HUES64 (cell line): ENCODE results near the gene DHRSX.

ENCODE experiments used
- H3K27ac ChIP-seq: 2 replicates; pipeline ENCODE4 v1.7.0; 2013; ENCODE audit warnings: low read depth, low read length, inconsistent platforms
- H3K27me3 ChIP-seq: 2 replicates; pipeline ENCODE4 v1.6.1; 2013; ENCODE audit warnings: mild to moderate bottlenecking, low read length; ENCODE audit not compliant: insufficient read depth
- H3K36me3 ChIP-seq: 2 replicates; pipeline ENCODE4 v1.6.1; 2013; ENCODE audit warnings: mild to moderate bottlenecking, low read length; ENCODE audit not compliant: insufficient read depth
- H3K4me1 ChIP-seq: 2 replicates; pipeline ENCODE4 v1.6.1; 2013; ENCODE audit warnings: mild to moderate bottlenecking, low read length, moderate library complexity; ENCODE audit not compliant: insufficient read depth
- H3K4me3 ChIP-seq: 2 replicates; pipeline ENCODE4 v1.5.1; 2013; ENCODE audit warnings: mild to moderate bottlenecking, low read length, moderate library complexity
- H3K9ac ChIP-seq: 2 replicates; pipeline ENCODE4 v1.6.1; 2013; ENCODE audit warnings: mild to moderate bottlenecking, low read depth, low read length
- H3K9me3 ChIP-seq: 2 replicates; pipeline ENCODE4 v1.6.1; 2013; ENCODE audit warnings: low read depth, low read length; ENCODE audit not compliant: insufficient read depth
- WGBS: fragments of 150-250, 120-280 bp; methylation state at CpG from one replicate; pipeline ENCODE4 v1.1.7; 2013; ENCODE audit warnings: missing lambda C conversion rate; 5-methylcytosine and 5-hydroxymethylcytosine counted together

The DHRSX gene

DNA sequence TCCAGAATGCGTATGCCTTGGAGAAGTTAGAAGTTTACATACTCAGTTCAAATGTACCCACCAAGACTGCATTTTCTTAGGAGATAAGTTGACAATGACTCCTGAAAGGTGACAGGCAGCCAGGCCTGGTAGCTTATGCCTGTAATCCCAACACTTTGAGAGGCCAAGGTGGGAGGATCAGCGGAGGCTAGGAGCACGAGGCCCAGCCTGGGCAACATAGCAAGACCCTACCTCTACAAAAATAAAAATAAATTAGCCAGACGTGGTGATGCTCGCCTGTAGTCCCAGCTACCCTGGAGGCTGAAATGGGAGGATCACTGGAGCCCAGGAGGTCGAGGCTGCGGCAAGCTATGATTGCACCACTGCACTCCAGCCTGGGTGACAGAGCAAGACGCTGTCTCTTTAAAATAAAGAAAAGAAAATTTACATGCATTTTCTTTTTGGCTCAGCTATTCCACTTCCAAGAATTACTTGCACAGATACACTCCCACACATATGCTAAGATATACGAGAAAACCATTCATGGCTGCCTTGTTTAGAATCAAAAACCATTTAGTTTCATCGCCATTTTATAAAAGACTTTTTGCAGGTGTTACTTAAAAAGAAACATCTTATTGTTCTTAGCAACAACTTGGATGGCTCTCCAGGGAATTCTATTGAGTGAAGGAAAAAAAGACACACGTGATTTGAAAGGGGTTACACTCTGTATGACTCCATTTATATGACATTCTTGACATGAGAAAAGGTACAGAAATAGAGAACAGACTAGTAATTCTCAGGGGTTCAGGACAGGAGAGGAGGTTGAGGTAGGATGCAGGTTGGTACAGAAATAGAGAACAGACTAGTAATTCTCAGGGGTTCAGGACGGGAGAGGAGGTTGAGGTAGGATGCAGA, 66.3 kb downstream of the DHRSX start:
- peaks cover 8% of the 10 kb centered on the region; the same call in 1 of the 2 replicates for H3K36me3 ChIP-seq
- H3K4me3 ChIP-seq: no peak overlapping the region
- H3K27me3 ChIP-seq: no peaks in the 10 kb centered on the region
- H3K9me3 ChIP-seq: peaks cover 4% of the 10 kb centered on the region
- no peak overlapping the region for H3K9ac ChIP-seq
- H3K27ac ChIP-seq: no peak overlapping the region
- H3K4me1 ChIP-seq: no peaks in the 10 kb centered on the region
- 93% methylated on average over 12 of the region's 12 CpGs for WGBS

DNA sequence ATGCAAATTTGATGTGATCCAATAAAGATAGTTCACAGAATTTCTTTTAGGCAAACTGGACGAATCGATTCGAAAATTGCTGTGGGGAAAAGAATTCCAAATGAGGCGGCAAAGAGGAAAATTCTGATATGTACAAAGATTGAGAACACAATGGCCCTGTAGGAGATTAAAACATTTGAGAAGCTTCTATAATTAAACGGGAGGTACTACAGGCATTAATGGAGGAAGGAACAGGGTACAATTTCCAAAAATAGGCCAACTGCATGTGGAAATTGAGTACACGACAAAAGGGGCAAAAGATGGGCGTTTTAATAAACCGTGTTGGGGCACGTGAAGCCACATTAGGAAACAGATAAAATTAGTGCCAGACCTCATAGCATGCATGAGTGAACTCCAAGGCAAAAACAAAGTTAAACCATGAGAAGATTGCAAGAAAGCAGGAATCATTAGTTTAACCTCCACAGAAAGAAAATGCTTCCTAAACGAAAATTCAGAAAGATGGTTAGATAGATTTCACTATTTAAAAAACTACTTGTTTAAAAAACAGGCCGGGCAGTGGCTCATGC, 68.4 kb downstream of the DHRSX start:
- H3K27me3 ChIP-seq: no peaks in the 10 kb centered on the region
- H3K4me1 ChIP-seq: no peaks in the 10 kb centered on the region
- no peak overlapping the region for H3K4me3 ChIP-seq
- WGBS: 92% methylated on average over 10 of the region's 11 CpGs
- H3K27ac ChIP-seq: no peak overlapping the region
- H3K36me3 ChIP-seq: peaks cover 6% of the 10 kb centered on the region; the same call in 1 of the 2 replicates
- 0 out of 2 replicates have a peak, but pooled peaks cover 6% of the 10 kb centered on the region for H3K9me3 ChIP-seq
- H3K9ac ChIP-seq: no peak overlapping the region

DNA sequence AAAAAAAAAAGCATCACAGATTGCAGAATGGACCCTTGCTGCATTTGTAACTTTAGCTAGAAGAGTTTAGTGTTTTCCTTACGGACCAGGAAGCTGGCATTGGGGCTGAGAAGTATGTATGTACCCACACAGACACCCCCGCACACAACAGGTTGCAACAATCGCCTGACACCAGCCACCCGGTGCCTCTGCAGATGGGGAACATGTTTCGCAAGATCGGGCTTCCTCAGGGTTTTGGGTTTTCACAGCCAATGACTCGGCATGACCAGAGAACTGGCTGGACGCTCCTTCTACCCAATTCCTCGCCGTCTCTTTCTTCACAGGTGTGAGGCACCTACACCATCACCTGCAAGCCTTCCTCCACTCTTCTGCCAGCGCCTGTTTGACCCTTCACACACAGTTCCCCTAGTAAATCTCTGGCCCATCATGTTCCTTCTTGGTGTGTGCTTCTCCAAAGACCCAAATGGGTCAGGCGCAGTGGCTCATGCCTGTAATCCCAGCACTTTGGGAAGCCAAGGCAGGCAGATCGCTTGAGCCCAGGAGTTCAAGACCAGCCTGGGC, 70.4 kb downstream of the DHRSX start:
- H3K4me1 ChIP-seq: no peaks in the 10 kb centered on the region
- H3K36me3 ChIP-seq: peaks cover 7% of the 10 kb centered on the region; the same call in 1 of the 2 replicates
- 0 out of 2 replicates have a peak, but pooled peaks cover 6% of the 10 kb centered on the region for H3K9me3 ChIP-seq
- no peak overlapping the region for H3K4me3 ChIP-seq
- H3K9ac ChIP-seq: no peak overlapping the region
- no peaks in the 10 kb centered on the region for H3K27me3 ChIP-seq
- H3K27ac ChIP-seq: no peak overlapping the region
- WGBS: 92% methylated on average over 13 of the region's 13 CpGs

DNA sequence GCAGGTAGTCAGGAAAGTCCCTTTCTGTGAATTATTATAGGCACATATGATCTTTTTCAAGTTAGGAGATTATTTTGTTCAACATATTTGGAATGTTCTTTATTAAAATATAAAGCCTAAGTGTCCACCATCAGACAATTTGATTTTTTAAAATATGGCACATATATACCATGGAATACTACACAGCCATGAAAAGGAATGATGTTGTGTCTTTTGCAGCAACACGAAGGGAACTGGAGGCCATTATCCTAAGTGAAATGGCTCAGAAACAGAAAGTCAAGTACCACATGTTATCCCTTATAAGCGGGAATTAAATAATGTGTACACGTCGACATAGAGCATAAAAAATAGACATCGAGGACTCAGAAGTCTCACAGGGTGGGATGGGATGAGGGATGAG, 73.0 kb downstream of the DHRSX start:
- 98% methylated on average over 5 of the region's 5 CpGs for WGBS
- Histone ChIP-seq H3K4me3 (no peak overlapping the region), H3K36me3 (peaks cover 22% of the 10 kb centered on the region), H3K27ac (no peak overlapping the region), H3K27me3 (no peaks in the 10 kb centered on the region), H3K4me1 (no peaks in the 10 kb centered on the region), H3K9ac (no peak overlapping the region), H3K9me3 (0 out of 2 replicates have a peak, but pooled peaks cover 6% of the 10 kb centered on the region)

DNA sequence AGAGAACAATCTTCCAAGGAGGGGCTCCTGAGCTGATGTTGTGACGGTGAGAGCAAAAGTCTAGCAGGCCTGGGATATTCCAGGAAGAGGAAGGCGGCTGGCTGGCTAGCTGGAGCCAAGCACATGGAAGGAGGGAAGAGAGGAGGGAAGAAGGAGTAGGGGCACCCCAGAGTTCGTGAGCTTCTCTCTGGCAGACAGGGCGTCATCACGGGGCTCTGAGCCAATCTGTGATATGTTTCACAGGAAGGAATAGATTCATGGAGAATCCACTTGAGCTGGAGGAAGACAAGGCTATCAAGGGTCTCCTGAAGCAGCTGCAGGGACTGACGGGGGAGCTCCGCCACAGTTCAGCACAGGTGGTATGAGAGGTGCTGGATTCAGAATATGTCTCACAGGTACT, 73.6 kb downstream of the DHRSX start:
- Histone ChIP-seq H3K27ac (no peak overlapping the region), H3K36me3 (peaks cover 22% of the 10 kb centered on the region), H3K9me3 (0 out of 2 replicates have a peak, but pooled peaks cover 6% of the 10 kb centered on the region), H3K27me3 (no peaks in the 10 kb centered on the region), H3K4me3 (no peak overlapping the region), H3K9ac (no peak overlapping the region), H3K4me1 (no peaks in the 10 kb centered on the region)
- 94% methylated on average over 7 of the region's 7 CpGs for WGBS

DNA sequence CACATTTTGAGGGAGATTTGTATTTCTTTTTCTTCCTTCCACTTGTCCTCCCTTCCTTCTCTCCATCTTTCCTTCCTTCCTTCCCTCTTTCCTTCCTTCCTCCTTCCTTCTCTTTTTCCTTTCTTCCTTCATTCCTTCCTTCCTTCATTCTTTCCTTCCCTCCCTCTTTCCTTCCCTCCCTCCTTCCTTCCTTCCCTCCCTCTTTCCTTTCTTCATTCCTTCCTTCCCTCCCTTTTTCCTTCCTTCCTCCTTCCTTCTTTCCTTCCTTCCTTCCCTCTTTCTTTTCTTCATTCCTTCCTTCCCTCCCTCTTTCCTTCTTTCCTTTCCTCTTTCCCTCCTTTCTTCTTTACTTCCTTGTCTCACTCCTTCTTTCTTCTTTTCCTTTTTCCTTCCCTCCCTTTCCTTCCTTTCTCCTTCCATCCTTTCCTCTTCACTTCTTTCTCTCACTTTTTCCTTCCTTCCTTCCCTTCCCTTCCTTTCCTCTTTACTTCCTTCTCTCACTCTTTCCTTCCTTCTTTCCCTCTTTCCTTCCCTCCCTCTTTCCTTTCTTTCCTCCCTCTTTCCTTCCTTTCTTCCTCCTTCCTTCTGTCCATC, 74.4 kb downstream of the DHRSX start:
- Histone ChIP-seq H3K9me3 (0 out of 2 replicates have a peak, but pooled peaks cover 6% of the 10 kb centered on the region), H3K4me3 (no peak overlapping the region), H3K27ac (no peak overlapping the region), H3K4me1 (no peaks in the 10 kb centered on the region), H3K9ac (no peak overlapping the region), H3K27me3 (no peaks in the 10 kb centered on the region), H3K36me3 (peaks cover 27% of the 10 kb centered on the region)

DNA sequence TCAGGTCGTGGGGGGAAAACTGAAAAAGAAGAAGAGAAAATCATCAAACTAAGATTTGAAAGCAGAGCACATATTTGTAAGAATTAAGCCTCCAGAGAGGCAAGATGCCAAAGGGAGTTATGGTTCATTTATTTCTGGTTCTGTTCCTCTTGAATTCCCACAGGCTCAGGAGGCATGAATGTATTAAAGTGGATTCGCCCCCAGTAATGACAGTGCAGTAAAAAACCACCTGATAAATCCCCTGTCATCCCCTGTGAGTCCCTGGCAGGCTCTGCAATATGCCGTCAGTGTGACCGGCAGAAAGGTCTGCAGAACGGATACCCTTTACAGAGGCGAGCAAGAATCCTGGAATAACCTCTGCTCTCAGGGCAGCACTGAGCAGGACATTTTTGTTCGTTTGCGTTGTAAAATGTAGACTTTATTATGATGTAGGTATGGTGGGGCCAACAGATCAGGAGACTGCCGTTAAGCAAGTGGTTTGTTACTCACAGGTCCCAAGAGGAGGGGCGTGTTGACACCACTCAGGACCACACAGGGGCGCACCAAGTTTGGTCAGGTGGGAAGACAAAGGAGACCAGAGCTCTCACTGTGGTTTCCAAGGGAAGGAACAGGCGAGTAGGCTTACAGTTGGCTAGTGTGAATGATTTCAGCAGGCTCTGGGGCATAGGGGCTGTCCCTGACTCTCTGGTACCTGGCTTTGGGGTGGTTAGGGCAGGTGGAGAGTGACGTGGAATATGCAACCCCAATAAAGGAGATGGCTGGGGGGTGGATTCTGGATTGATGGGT, 75.3 kb downstream of the DHRSX start:
- Histone ChIP-seq H3K27me3 (no peaks in the 10 kb centered on the region), H3K36me3 (peaks cover 27% of the 10 kb centered on the region), H3K27ac (no peak overlapping the region), H3K4me3 (no peak overlapping the region), H3K9ac (no peak overlapping the region), H3K9me3 (0 out of 2 replicates have a peak, but pooled peaks cover 6% of the 10 kb centered on the region), H3K4me1 (no peaks in the 10 kb centered on the region)
- WGBS: 90% methylated on average over 13 of the region's 13 CpGs

DNA sequence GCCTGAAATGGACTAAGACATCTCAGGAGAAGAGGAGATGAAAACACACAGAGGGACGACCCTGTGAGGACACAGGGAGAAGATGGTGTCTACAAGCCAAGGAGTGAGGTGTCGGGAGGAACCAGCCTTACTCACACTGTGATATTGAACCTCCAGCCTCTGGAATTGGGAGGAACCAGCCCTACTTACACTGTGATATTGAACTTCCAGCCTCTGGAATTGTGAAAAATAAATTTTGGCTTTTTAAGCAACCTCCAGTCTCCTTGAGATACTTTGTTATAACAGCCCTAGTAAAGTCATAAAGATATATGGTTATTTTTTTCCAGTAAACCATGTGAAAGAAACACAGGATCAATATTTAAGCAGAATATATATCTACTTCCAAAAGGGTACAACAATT, 76.5 kb downstream of the DHRSX start:
- 88% methylated on average over 2 of the region's 2 CpGs for WGBS

DNA sequence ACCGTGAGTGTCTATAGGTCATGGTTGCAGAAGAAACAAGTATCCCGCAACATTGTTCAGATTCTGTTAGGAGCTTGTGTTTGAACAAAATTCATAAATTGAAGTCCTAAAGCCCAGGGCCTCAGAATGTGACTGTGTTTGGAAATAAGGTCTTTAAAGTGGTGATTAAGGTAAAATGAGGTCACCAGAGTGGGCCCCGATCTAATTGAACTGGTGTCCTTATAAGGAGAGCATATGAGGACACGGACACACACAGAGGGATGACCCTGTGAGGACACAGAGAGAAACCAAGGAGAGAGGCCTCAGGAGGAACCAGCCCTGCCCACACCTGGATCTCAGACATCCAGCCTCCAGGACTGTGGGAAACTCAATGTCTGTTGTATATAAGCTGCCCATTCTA, 76.9 kb downstream of the DHRSX start:
- Histone ChIP-seq H3K4me1 (no peaks in the 10 kb centered on the region), H3K27ac (no peak overlapping the region), H3K4me3 (no peak overlapping the region), H3K36me3 (peaks cover 25% of the 10 kb centered on the region), H3K27me3 (no peaks in the 10 kb centered on the region), H3K9ac (no peak overlapping the region), H3K9me3 (0 out of 2 replicates have a peak, but pooled peaks cover 6% of the 10 kb centered on the region)
- WGBS: 83% methylated on average over 4 of the region's 4 CpGs

More for the DNA sequence above, 76.5 kb downstream of the DHRSX start:
- no peak overlapping the region for H3K9ac ChIP-seq
- no peaks in the 10 kb centered on the region for H3K27me3 ChIP-seq
- H3K9me3 ChIP-seq: 0 out of 2 replicates have a peak, but pooled peaks cover 6% of the 10 kb centered on the region
- no peaks in the 10 kb centered on the region for H3K4me1 ChIP-seq
- no peak overlapping the region for H3K27ac ChIP-seq
- no peak overlapping the region for H3K4me3 ChIP-seq
- H3K36me3 ChIP-seq: peaks cover 27% of the 10 kb centered on the region

DNA sequence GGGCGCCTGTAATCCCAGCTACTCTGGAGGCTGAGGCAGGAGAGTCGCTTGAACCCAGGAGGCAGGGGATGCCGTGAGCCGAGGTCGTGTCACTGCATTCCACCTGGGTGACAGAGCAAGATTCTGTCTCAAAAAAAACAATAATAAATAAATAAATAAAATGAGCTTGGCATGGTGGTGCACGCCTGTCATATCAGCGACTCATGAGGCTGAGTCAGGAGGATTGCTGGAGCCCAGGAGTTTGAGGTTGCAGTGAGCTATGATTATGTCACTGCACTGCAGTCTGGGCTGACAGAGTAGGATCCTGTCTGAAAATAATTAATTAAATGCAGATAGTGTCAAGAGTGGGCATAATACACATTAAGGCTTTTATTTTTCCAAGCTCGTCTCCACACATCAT, 77.5 kb downstream of the DHRSX start:
- no peaks in the 10 kb centered on the region for H3K27me3 ChIP-seq
- H3K36me3 ChIP-seq: peaks cover 25% of the 10 kb centered on the region
- H3K4me3 ChIP-seq: no peak overlapping the region
- H3K27ac ChIP-seq: no peak overlapping the region
- 0 out of 2 replicates have a peak, but pooled peaks cover 6% of the 10 kb centered on the region for H3K9me3 ChIP-seq
- no peaks in the 10 kb centered on the region for H3K4me1 ChIP-seq
- WGBS: 77% methylated on average over 8 of the region's 8 CpGs
- H3K9ac ChIP-seq: no peak overlapping the region
